Inflammatory macrophage treated with lipopolysaccharide for 4 hours (primary cell): Measurements from ENCODE around the gene SOX6.

Source experiments
- DNase-seq: peaks from one replicate; pipeline ENCODE4 v3.0.0-alpha.2; 2020

The SOX6 gene

DNA sequence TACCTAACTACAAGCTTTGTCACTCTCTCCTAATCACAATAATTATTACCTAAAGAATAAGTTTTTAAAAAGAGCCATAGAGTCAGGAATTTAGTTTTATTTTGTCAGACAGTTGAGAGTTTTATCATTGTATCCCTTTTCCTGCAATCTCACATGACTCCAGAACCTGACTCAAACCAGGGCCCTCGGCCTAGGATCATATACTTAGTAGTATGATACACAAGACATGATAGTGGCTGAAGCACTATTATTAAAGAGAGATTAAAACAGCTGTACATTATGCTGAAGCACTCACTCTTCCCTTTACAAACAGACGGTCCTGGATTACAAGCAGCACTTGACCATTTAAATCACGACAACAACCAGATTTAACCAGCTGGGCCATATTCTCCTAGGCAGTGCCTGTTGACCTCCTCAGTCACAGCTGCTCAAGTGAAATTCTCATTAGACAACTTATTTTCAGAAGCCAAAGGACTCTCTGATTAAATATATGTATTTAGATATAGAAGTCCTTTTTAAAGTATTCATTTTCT, 44.0 kb downstream of the SOX6 start:
- no peak for DNase-seq

DNA sequence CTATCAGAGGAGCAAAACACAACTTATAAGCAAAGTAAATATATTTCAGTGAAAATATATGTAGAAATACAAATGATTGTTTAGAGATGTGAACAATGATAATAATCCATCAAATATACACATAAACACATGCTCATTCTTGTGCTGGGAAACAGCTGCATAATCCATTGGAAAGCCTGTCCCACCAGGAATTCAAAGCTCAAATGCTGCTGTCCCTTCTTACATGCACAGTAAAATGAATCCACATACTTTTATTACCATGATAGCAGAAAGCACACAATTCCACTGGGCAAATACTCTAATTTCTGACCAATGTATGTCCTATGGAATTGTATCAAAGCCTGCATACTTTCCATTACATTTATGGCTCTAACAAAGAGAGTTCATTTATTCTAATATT, 44.5 kb downstream of the SOX6 start:
- DNase-seq, result no peak

DNA sequence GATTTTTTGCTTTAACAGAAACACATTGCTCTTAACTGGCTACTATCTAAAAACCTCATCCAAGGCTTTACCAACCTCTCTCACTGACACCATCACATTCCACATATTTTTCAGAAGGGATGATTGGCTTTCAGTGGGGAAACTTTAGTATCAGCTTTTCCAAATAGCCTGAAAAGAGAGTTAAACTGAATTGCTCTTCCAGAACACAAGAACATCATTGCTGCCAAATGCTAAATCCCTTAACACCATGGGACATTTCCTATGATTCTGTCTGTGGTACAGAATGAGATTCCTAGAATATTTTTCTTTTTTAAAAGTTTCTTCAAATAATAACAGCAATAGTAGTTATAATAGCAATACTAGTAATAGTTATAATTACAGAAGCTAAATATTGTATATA, 45.4 kb downstream of the SOX6 start:
- DNase-seq, result no peak

DNA sequence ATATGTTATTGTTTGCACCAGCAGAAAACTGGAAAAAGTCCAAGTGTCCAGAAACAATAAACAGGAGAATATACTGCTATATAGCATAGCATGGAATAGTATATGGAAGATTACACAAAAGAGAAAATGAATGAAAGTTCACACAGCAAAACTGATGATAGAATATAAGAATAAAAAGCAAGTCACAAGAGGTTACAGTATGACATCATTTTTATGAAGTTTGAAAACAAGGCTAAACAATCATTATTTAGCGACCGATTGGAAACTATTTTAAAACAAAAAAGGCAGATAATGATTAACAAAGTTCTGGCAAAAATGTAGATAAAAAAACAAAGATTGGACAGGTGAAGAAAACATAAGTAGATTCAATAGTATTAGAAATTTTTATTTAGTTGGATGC, 47.1 kb downstream of the SOX6 start:
- no peak for DNase-seq

DNA sequence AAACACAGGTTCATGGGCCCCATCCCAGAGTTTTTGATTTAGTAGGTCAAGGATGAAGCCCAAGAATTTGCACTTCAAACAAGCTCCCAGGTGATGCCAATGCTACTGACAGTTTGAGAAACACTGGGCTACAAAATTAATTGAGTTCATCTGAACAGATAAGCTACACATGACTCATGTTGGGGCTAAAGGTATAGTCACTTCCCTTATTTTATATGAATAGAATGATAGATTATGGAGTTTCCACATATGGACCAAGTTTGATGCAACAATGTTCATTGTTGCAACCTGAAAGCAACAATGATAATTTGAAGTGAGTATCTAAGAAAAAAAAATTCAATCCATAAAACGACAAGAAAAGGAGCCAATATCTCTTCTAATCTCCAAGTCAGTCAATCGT, 54.9 kb downstream of the SOX6 start:
- no peak for DNase-seq

DNA sequence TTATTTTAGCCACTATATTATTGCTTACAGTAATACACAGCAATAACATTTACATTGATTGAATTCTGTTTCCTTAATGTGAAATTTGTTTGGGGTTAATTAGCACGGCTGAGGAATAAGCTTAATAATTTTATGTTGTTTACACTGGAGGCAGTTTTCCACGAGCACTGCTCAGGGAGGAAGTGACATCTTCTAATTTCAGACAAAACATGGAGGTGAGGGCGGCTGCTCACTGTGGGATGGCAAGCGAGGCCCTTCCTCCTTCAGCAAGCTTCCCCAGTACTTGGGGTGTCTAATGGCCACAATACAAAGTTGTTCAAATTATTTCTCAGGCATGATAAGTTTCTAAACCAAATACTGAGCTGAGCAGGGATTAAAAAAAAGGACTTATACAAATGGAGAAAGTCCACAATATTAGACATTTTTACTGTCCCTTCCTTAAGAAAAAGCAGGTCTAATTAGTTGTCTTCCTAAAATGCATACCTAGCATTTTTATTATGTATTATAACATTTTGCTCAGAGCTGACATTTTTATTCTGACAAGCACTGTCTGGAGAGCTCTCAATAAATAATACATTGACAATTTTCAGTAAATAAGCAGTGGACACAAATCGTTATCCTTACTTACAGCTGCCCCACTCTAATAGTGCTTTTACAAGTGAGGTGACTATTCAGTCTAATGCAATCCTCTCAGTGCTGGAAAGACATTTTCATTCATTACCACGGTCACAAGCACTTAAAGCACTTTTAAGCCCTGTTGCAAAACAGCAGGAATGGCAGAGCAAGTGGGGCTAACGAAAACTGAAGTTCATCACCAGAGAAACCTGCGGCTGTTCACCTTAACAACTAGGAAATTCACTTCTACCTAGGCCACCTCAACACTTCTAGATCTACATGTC, 56.2 kb downstream of the SOX6 start:
- DNase-seq, result no peak

DNA sequence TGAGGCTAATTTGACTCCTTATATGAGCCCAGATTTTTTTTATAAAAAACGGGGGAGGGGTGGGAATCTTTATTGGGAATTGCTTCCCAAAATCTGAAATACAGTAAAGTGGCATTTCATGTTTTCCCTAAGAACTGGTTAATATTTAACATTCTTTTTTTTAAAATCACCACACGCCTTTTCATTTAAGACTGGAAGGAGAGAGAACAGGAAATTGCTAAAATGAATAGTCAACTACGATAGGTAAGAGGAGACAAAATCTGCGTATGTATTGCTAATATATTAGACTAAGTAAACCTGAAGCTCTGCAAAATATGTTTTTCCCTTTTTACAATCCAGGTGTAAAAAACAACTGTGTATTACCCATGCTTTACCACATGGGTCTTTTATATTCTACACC, 57.0 kb downstream of the SOX6 start:
- no peak for DNase-seq

DNA sequence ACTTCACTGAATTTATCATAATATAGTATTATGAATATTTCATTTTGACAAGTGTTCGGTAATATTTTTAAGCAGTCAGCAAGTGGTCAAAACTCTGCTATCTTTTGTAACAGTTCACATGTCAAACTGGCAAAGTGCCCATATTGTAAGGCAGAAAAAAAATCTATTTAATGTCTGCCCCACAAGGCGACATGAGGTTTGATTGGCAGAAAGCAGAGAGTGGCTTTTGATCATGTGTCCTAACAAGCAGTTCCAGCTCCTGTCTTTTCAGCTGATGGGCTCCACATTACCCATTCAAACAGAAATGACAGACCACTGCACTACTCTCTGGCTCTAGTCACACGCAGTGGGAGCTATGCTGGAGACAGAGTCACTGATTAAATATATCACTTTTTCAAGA, 59.0 kb downstream of the SOX6 start:
- DNase-seq, result no peak

DNA sequence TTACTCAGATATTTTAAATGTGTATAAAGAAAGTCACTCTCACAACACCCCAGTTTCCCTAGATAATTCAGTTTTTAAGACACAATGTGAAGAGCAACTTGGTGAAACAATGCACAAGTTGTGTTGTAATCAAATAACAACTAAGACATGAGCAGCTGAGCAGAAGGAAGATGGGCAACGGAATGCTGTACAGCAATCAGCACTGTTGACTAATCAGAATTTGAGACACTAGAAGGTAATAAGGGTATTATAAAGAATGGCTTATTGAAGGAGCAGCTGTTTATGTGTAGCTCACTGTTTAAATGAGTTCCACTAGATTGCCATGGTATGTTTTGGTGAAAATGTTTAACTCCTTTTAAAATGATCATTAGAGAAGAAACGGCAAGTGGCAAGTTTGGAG, 60.1 kb downstream of the SOX6 start:
- DNase-seq, result no peak

DNA sequence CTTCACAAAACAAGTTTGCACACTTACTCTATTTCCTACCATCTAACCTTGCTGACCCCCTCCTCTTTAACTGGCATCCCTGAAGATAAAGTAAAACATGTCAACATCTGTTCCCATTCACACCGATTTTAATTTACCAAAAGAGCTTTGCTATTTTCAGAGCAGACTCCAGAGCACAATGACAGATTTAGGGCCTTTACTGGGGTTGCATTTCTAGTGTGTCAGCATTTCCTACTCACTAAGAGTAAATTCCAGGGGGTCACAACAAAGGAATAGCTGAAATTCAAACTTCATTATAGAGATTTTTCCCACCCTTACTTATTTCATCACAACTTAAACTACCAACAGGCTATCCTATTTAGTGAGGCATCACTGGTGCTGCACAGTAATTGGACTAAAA, 60.8 kb downstream of the SOX6 start:
- no peak for DNase-seq

DNA sequence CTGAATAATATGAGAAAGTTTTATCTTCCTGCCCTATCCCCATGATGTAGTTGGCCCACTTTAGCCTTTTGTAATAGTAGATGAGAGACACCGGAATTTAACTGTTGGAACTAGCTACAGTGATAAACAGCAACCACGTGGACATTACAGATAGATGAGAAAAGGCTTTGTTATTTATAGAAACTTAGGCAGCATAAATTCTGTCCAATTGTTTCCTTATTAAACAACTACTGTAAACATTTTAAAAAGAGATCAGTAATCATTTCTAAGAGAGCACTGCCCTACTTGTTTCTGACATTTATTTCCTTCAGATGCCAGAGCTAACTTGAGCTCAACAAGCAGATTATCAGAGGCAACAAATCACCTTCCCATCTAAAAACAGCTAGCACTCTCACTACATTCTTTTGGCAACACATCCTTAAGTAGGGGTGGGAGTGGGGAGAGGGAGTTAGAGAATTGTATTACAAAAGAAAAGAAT, 63.1 kb downstream of the SOX6 start:
- no peak for DNase-seq

DNA sequence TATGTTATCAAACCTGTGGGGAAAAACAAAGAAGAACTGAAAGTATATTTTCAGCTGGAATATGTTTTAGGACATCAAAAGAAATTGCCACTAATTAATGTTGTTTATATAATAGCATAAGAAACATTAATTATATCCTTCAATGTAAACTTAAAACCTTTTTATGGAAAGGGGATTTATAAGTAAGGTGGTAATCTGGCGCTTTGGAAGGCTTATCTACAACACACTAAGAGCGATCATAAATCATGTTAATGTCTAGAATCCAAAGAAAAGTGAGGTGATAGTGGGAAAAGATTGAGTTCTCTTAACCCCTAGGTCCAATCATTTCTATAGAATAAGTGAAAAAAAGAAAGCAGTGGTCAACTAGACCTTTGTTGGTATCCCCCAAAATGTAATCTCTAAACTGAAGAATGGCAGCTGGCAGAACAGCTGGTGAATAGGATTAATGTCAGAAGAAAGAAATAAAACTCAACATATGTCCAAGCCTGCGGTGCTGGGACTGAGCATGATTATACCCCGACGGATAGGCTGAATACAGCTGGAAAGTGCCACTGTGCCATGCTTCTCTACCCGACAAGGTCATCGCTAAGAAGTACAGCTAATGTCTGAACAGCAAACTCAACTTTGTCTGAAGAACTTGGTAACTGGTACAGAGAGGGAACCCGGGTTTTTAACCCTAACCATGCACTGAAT, 64.0 kb downstream of the SOX6 start:
- no peak for DNase-seq

DNA sequence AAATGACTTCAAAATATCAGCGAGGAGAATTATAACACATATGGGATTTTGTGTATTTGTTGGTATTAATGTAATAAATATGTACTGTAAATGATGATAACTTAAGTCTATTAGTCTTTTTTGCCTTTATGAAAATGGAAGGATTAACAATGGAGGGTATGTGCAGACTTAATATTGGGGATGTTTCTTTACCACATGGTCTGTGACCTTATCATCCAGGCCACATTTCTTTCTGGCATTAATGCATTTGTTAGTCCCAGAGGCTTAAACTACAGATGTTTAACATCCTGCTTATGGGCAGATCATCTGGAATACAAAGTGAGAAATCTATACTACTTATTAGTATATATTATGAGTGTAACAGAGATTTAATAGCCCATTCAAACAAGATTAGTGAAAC, 64.6 kb downstream of the SOX6 start:
- DNase-seq, result no peak

DNA sequence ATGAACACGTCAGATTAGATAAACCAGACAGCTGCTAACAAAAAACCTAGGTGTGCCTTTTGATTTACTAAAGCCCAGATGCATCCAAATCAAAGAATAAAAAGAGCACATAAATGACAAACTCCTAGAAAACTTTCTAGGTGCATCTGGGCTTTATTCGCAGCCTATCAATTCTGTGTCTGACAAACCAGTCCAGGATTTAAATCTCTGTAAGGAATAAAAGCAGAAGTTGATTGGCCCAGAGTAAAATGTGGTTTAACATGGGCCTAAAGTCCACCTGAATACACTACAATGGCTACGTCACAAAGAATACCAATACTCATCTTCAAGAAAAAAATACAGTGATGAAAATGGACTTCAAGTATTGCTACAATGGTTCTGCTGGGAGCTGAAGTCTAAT, 66.8 kb downstream of the SOX6 start:
- no peak for DNase-seq

DNA sequence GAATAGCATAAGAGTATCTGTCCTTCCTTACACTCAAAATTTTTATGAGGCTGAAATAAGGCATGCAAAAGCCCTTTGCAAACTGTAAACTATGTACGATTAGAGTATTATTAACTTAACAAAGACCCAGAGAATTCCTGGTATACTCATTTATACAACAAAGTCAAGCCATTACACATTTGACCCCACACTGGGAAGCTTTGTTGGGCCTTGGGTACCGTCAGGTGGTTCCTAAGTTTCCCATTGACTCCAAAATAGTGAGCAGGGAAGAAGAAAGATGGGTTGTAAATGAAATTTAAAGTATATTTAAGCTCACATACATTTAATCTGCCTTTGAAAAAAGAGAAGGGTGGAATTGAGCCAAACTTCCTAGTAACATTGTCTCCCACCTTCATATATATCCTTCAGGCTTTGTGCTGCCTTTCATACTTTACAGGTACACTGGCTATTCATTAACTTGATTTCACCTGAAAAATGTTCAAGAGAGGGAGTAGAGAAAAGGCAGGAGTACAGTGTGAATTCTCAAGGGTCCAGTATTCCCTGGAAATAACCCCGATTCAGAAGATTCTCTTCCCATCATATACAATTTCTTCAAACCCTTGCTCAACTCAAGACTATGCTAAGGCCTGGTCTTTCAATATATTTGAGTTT, 68.6 kb downstream of the SOX6 start:
- DNase-seq, result no peak

DNA sequence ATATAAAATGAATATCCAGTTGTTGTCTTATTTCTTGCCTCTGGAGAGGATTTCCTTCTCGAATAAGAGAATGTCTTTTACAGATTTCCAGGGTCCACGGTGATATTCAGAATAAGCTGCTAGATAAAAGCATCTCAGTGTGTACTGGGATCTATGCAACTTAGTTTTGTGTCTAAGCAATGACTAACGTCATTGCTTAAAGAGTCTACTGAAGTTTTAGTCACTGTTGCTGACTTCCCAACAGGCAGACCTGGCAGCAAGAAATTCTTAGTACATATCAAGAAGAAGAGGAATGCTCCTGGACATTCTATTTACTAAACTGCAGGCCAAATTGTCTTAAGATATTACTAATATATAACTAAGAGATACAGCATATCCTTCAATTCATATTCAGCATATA, 70.3 kb downstream of the SOX6 start:
- no peak for DNase-seq

DNA sequence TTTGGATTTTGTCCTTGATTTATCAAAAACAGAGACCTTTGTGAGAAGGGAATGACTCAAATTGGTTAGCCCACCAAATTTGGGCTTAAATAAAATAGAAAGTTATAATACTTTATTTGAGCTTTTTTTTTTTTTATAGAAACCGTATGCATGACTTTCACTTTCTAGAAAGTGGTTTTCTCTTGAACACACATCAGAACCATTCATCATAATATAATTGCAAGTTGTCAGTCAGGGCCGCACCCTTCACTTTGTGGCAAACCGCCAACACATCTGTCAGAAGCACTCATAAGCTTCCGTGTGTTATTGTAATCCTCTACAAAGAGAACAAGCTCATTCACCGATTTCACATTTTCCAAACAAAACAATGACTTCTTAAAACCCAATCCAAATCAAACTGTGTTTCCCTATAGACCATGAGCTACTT, 76.1 kb downstream of the SOX6 start:
- no peak for DNase-seq

DNA sequence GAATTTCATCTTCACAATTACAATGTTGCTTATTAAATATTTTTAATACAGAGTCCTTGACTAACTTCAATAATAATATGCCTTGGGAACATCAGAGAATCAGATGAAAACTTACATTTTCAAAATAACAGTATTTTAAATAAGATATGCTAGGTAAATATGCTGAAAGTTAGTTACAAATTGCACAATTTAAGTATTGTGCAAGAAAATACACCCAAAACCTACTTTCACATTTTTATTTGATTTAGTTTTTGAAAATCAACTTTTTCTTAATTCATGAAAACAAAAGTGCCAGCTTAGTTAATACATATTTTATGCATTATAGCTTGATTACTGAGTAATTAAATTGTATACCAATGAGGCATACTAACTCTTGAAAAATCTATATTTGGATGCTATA, 76.8 kb downstream of the SOX6 start:
- DNase-seq, result no peak

DNA sequence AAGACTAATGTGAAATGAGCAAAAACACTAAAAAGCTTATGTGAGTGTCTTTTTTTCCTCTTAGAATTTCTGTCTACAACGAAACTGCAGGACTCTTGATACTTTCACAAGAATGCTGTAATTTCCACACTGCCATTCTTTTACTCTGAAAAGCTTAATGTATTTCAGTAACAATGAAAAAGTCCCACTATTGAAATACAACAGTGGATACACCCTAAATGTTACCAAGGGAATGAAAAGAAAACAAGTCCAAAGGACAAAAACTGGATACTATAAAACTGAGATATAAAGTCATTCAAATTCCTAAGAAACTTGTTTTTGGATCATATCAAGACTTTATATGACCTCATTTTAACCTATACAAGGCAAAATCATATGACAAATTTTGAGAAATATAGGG, 77.4 kb downstream of the SOX6 start:
- no peak for DNase-seq

DNA sequence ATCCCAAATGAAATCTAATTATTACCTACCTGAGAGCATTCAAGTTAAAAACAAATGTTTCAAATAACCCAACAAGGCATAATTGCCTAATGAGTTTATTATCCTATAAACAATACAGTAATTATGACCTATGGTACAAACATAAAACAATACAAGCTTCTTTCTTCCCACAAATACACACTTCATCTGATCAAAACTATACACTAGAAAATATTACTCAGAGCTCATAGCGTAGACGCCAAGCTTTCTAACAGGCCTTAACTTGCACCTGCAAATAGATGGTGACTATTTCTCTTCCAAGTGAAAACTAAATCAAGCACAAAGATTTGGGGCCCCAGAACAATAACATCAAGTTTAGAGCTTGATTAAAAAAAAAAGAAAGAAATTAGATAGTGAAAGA, 78.1 kb downstream of the SOX6 start:
- DNase-seq, result no peak

DNA sequence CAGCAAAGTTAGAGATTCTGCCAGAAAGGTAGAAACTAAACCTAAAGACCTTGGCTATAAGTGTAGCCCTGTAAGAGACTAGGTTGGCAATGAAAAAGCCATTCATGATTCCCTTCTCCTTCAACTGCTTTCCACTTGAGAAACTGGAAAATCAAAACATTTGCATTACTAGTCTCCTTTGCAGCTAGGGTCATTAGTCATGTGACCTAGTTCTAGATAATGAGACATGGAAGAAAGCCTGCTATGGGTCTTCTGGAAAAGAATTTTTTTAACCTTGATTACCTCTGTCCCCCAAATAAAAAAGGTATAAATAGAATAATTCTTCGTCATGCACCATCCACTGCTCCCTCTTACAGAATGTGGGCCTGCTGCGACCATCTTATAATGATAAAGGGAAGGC, 80.1 kb downstream of the SOX6 start:
- DNase-seq, result no peak

DNA sequence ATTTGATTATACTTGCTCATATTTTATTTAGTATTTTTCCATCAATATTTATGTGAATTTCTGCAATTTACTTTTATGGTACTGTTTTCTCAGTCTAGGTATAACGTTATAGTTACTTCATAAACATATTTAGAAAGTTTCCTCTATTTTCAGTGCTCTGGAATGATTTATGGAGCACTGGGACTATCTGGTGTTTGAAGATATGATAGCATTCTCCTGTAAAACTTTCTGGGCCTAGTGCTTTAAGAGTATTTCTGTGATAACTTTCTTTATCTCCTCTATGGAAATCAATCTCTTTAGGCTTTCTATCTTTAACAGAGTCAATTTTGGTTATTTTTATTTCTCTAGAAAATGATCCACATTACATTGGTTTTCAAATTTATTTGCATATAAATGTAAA, 85.1 kb downstream of the SOX6 start:
- no peak for DNase-seq

DNA sequence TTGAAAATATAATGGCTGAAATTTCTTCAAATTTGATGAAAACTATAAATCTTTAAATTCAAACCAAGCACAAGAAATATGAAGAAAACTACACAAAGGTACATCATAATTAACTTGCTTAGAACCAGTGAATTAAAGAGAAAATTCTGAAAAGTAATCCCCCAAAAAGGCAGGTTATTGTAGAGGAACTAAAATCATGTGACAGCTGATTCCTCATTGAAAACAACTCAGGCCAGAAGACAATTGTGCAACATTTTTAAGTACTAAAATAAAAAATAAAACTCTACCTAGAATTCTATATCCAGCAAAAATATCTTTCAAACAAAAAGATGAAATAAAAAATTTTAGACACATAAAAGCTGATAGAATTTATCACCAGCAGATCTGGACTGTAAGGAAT, 90.3 kb downstream of the SOX6 start:
- DNase-seq, result no peak

DNA sequence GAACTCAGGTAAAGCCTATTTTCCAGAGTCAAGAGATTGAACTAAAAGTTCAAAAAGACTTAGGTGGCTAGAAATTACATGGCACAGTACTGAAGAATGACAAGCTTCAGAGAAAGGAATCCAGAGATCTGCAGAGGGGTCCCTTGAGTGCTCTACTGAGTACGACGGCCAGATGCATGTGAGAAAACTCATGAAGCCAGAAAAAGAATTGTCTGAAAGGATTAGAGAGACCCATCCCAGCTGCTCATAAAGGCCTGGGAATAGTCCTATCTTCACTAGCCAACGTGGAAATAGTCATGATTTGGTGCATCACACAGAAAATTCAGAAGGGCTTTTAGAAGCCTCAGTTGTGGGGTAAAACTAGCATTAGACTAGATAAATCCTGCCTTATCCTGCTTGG, 91.3 kb downstream of the SOX6 start:
- DNase-seq, result no peak
